ENCODE results near the gene SH3RF3.

SH3RF3 gene

DNA sequence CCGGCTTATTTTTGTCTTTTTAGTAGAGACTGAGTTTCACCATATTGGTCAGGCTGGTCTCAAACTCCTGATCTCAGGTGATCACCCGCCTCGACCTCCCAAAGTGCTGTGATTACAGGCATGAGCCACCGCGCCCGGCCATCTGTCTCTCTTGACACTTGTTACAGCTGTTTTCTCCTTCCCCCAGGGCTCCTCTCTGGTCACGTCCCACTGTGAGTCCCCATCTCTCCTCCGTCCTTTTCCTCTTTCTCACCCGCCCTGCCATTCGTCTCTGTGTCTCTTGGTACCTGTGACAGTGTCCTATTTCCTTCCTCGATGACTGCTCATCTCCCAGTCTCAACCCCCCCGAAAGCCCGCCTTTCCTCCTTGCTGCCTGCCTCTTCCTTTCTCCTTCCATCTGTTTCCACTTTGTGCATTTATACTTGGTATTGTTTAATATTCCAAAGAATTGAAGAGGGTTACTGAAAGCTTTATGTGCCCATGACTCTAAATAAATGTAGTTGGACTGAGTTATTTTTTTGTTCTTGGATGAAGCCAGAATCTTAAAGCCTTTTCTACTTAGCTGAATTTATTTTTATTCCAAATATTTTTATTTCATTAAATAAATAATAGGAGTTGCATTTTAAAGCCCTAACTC is 241.5 kb downstream of the SH3RF3 start:
- DNase-seq, result no peak

DNA sequence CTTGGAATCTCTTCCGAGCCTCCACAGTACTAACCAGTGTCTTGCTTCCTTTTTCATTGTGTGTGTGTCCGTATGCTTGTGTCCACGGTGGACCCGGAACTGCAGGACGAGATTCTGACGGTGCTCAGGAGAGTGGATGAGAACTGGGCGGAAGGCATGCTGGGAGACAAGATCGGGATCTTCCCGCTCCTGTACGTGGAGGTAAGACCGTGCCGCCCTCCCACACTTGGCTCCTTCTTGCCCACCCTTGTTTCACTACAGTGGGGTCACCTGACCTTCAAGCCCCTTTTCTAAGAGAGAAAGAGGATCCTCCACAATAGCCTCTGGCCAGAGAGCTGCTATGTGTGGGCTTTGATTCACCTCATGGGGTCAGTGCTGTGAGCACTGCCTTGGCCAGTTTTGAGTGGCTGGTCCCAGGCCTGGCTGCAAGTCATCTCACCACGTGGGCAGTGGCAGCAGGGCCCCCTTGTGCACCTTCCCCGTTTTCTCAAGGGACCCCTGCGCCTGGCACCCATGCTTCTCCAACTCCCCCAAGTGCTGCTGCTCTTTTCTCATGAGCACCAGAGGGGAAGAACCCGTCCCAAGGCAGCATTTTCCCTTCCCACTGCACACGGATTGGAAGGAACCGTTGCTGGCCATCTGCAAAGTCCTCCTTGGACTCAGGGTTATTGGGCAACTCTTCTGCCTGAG is 242.6 kb downstream of the SH3RF3 start:
- DNase-seq, result no peak

GRCh38 chr2:109372171-109372568 is 243.2 kb downstream of the SH3RF3 start:
- DNase-seq, result no peak

DNA sequence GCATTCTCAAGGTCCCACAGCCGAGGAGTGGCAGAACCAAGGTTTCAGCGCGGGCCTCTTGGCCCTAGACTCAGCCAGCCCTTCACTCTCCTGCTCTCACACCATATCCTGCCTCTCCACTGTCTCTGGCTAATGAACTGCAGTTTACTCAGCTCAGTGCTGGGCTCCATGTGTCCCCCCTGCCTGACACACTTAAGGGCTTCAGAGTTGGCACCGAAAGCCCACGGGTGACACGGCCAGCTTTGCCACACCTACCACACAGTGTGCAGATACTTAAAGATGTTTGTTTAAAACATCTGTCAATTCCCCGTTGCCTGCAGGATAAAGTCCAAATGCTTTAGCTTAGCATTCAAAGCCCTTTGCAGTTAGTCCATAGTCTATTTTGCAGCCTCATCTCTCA is 243.6 kb downstream of the SH3RF3 start:
- no peak for DNase-seq

GRCh38 chr2:109373791-109374547 is 245.0 kb downstream of the SH3RF3 start:
- DNase-seq, result no peak

DNA sequence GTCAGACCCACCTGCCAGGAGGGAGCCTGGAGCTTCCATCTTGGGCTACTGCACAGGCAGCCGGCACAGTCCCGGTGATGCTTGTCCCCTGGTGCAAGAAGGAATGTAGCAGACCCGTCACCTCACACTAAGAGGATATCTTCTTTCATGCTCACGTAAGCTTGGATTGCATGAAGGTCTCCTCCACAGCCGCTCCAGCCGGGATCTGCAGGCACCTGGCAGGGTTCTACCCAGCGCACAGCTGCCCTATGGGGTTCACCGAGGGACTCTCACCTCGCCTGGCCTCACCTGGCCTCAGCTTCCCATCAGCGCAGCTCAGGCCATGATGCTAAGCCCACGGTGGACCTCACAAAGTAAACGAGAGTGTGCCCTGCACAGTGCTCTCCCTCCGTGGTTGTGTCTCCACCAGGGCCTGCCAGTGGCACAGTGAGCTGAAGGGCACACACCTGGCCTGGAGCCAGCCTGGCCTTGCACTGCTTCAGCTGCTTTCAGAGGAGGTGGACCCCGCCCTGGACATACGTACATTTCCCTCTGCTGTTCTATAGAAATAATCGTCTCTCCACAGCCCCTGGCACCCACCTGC is 245.6 kb downstream of the SH3RF3 start:
- no peak for DNase-seq

- DNase-seq, result no peak
These were observed 246.1 kb downstream of the SH3RF3 start for GRCh38 chr2:109375131-109375561.

- DNase-seq, result no peak
These were observed 246.7 kb downstream of the SH3RF3 start for GRCh38 chr2:109375656-109376055.

- DNase-seq, result no peak
These were observed 247.1 kb downstream of the SH3RF3 start for GRCh38 chr2:109376115-109376514.

DNA sequence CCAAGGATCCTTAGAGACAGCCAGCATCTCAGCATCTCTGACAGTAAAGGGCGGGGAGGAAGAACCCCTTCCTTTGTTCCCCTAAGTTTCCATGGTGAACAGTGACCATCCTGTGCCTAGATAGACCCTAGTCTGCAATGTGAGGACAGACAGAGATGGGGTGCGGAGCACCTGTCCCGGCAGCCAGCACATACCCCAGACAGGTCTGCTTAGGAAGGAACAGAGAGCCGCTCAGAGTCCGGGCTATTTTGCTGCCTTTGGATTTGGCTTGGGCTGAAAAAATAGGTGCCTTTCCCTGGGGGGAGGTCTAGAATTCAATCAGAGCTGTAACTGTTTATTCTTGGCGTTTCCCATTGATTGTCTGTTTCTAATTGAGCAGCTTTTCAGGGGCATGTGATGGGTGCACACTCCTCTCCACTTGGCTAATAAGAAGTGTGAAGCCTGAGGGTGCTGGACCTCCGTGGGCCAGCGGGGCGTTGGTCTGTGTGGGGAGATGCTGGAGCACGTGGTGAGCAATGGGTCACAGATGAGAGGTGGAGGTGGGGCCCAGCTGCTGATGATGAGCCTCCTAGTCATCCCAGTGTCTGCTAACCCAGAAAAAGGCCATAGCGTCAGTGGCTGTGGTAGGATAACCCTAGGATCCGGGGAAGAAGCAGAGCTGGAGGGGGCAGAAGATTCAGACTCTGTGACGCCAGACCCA is 247.9 kb downstream of the SH3RF3 start:
- DNase-seq, result no peak

DNA sequence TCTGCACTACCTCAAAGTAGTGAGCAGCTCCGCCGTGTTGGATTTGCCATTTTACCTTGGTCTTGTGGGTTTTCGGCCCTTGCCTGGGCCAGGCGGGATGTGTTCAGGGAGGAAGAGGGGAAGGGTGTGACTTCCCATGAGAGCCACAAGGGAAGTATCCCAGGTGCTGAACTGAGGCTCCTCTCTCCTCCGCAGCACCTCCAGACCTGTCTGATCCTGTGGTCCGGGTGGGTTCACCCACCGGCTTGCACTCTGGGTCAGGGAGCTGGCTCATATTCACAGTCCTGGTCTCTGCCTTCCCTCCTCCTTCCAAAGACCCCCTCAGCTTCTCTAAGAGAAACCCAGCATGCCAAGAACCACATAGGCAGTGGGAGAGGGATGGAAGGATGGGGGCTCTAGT is 249.0 kb downstream of the SH3RF3 start:
- no peak for DNase-seq

DNA sequence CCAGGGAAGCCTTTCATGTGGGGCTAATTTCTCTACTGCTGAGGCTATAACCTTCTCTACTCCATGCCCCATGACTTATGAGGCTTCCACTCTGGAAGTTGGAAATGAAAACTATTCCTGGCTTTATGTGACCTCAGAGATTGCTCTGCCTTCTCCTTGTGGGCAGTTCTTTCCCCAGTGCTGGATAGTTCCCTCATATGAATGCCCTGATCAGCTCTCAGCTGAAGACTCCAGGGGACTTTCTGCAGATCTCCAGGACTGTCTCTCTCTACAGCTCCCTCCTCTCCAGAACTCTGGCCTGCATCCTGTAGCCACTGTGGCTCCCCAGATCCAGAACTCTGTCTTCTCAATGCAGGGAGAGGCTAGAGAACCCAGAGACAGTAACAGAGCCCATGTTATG is 249.7 kb downstream of the SH3RF3 start:
- DNase-seq, result no peak

- DNase-seq, result no peak
These were observed 250.5 kb downstream of the SH3RF3 start for GRCh38 chr2:109379507-109379906.

DNA sequence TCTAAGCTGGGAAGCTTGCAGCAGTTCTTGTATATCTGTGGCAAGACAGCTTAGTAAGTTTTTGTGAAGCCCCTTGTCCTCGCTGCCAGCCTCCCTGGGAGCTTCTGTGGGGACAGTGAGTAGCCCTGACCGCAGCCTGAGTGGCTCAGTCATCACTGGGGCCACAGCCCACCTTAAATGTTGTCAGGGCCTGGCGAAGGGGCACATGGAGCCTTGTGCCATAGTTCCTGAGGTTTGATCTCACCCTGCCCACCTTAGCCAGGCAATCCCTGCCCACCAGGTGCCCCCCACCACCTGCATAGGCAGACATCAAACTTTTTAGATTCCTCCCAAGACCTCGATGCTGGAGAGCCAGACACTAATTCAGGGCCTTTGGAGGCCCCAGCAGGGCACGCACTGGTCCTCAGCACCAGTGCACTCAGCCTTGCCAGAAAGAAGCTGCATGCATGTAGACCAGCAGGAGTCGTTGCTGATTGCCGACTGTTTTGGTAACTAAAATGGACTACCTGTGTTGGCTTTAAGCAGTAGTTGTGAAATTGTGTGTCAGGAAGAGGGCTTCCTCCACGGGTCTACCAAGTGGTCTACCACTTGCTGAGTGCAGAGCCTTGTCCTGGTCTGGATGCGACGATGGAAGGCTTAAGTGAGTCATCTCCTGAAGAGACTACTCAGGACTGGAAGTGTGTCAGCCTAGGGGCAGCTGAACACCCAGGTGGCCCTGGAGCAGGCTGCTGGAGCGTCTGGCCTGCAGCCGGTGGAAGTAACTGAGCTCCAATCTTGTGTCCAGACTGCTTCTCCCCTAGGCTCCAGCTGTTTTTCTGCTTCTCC is 251.7 kb downstream of the SH3RF3 start:
- DNase-seq, result no peak

DNA sequence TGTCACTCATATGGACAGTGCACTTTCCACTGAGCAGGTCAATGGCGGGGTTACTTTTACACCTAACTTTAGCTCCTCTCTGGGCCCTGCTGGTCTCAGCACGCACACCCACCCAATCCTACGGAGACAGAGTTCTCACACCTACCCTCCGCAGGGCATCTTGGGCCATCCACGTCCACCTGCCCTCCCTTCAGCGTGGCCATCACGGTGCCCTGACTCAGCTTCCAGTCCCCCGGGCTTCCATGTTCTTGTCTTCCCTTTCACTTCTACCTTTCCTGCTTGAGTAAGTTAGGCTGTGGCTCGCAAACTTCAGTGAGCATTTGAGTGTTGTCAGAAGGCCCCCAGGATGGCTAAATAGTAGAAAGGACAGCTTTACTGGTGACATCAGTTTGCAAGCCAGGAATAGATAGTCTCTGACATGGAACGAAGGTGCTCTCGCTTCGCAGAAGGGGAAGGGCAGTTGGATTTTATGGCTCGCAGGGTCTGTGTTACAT is 252.4 kb downstream of the SH3RF3 start:
- no peak for DNase-seq

GRCh38 chr2:109382226-109382895 is 253.4 kb downstream of the SH3RF3 start:
- no peak for DNase-seq

- DNase-seq, result no peak
These were observed 253.9 kb downstream of the SH3RF3 start for GRCh38 chr2:109382951-109383350.

DNA sequence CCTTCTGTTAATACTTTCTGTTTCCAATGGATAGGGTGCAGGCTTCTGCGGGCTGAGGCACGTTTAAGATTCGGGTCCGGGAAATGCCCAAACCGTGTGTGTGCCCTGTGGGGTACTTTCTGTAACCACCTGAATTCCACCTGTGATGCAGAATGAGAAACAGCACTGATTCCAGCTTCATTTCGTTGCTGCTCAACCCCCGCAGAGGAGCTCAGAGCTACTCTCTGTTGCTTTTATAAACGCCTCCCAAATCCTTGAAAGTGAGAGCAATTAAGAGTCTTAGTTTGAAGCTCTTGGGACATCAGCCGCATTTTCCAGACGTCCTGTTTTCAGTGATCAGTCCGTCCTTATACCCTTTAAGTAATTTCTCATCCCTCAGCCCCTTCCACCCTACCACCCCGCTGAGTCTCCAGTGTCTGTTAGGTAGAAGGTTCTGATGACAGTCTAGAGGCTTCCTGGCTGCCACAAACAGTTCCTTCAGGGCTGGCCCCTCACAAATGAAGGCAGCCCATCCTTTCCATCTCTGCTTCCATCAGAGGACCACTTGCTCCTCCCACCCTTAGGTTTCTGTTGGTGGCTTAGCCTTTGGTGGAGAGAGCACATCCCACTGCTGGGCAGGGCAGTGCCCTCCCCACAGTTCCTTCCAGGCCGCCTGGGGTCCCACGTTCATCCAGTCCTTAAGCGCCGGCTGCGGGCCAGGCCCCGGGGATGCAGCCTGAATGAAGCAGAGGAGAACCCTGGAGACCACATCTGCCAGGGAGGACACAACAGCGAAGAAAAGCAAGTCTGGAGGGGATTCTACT is 254.7 kb downstream of the SH3RF3 start:
- no peak for DNase-seq

DNA sequence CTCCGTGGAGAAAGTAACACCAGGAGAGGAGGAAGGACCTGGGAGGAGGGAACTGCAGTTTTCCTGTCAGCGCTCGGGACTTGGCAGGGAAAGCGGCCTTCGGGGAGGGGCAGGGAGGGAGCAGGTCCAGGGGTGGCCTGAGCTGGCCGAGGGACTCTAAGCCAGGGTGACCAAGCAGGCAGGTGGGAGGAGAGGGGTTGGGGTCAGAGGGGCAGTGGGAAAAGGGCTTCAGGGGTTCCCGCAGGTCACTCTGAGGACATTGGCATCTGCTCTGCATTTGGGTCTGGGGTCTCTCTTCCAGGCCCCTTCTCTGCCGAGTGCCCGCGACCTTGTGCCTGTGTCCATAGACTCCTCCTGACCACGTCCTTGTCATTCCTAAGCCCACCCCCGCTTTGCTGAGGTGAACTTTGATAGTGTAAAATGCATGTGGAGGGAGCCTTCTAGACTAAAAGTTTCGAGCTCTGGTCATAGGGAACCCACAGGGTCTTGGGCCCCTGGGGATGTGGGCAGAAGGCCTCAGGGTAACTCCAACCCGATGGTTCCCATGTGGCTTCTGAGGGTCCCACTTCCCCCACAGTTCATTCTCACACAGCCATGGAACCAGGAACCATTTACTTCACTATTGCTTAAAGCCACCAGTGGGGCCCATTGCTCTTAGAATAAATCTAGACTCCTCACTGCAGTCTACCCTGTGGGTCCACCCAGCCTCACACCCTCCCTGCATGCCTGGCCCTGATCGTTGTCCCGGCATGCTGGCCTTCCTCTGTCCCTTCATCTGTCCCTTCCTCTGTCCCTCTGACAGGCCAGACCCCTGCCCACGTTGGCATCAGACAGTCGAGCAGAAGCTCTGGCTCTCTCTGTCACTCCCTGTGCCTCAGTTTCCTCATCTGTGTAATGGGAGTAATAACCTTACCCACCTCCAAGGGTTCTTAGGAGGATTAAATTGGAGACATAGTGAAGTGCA is 255.6 kb downstream of the SH3RF3 start:
- no peak for DNase-seq
